ENCODE measurements around the gene PLPP1. TPM values are rescaled to one million over a fixed set of nuclear protein-coding genes. Genes with fewer than 3 reads are reported as not detected.

The PLPP1 gene
- total RNA-seq, 1 experiment from 2014 or later = 77.8 TPM

DNA sequence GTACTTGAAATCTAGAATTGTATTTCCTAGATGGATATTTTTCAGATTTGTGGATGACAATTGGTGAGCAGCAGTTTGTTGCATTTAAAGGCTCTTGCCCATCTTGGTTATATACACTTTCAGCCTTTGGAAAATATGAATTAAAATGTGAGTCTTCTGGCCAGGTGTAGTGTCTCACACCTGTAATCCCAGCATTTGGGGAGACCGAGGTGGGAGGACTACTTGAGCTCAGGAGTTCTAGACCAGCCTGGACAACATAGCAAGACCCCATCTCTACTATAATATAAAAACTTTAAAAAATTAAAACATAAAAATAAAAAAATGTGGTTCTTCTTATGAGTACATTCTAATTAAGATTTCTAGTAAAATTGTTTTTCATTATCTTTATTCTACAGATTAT, 125.0 kb downstream of the PLPP1 start:
- no peak for DNase-seq (ENCODE audit: low spot score)

DNA sequence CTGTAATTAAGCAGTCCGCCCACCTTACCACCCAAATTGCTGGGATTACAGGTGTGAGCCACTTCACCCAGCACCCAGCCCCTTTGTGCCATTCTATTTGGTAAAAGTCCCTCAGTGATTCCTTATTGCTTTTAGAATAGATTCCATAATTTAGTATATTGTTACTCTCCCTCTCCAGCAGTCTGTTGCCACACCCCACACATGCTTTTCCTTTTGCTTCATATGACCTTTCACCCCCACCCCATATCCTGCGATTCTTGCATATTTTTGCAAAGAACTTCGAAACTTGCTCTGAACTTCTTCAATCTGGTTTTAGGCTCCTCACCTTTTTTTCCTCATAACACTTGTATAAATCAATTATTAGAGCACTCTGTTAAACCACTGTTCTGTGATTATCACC, 126.8 kb downstream of the PLPP1 start:
- DNase-seq (ENCODE audit: low spot score) = no peak

DNA sequence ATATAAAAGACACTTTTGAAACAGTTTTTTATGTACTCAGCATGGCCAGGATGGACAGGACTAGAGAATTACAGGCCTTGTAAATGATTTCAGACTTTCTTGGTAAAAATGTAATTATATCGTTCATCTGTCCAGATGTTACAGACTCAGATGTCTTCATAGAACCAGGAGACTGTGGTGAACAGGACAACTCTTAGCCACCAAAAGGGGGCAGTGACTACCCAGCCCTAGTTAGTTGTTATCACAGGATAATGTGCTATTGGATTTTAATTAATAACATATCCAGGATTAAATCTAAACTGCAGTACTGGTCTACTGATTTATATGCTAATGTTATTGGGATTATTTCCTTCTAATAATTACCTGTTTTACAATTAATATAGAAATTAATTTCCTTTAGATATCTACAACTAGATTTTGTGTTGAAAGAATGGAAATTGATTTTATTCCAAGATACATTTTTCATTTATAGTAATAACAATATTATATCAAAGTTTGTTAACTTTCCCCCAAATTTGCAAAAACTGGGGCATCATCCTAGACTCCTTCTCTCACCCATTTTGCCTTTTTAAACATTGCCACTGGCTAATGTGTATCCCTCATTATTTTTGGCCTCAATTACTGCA, 127.6 kb downstream of the PLPP1 start:
- DNase-seq (ENCODE audit: low spot score) = peak; percentile 39

DNA sequence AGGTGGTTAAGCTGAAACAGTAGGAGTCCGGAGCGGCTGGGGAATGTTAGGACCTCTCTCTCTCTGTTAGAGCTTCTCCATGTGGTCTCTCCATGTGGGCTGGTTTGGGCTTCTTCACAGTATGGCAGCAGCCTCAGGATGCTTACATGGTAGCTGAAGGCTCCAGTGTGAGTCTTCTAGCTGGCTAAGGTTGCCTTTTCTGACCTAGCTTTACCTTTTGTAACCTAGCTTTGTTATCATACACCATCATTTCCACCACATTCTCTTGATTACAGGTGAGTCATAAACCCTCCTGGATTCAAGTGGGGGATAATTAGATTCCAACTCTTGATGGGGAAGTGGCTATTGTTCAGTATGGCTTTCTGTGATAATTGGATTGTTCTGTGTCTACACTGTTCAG, 128.5 kb downstream of the PLPP1 start:
- no peak for DNase-seq (ENCODE audit: low spot score)

DNA sequence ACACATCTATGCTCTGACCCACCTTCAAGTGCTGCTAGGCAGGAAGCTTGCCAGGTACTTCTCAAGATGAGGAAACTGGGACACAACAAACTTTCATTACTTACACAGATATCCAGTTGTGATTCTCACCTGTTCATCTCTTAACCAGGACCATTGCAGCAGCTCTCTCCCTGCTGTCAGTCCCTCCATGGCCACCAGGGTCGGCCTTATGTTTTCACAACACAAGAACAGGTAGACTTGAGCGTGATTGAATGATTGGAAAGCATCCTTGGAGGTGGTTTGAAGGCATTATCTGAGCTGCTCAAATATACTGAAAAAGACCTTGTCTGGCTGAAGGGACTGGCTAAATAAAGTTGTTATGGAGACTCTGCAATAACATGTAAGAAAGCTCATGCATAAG, 132.6 kb downstream of the PLPP1 start:
- DNase-seq (ENCODE audit: low spot score) = no peak

DNA sequence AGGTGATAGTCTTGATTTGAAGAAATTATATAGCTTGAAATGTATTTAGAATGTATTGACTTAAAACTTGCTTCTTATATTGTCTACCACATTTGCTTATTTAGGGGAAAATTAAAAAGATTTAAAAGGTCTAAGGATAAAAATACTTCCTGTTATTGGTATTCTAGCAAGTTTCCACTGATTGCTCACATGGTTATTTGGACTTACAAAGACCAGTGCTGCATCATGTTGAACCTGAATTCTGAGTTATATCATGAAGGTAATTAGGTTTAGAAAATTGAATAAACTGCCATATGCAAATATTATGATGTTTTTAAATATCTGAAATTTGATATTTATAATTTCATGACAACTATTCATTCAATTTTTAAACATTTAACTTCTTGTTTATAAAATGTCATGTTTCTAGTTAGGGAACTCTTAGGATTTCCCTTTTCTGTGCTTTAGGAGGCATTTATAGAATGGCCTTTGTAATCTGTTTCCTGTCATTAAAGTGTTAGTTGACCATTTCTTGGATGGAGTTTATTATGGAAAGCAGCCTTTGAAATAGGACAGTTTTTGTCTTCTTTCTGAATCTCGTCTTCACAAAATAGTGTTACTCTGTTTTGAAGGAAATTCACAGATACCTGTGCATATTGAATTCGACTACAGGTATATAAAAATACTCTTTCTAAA, 141.1 kb downstream of the PLPP1 start:
- DNase-seq (ENCODE audit: low spot score) = no peak

DNA sequence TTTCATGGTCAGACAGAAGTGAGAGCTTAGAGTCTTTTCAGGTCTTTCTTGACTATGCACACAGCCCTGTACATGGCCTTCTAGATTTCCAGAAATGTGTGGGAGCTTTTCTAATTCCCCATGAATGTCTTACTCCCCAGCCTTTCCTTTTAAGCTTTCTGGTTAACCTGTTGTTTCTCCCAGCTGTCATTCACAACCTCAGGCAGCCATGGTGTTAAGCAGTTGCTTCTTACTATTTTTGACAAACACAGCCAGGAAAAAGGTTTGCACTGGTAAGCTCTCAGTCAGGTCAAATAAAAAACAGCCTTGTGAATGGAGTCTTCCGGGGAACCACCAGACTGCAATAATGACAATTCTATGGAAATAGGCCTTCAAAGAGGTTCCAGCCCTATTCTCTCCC, 142.1 kb downstream of the PLPP1 start:
- no peak for DNase-seq (ENCODE audit: low spot score)

DNA sequence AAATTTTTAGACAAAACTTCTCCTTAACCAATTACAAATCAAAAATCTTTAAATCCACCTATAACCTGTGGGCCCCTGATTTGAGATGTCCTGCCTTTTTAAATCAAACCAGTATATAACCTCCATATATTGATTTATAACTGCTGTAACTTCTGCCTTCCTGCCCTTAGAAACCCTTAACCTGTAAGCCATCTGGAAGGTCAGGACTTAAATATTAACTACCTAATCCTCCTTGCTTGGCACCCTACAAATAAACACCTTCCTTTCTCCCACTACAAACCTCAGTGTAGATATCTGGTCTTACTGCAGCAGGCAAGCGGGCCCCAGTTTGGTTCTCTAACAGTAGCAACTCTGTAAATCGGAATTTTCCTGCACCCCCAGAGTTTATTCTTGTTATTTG, 143.1 kb downstream of the PLPP1 start:
- DNase-seq (ENCODE audit: low spot score) = no peak

DNA sequence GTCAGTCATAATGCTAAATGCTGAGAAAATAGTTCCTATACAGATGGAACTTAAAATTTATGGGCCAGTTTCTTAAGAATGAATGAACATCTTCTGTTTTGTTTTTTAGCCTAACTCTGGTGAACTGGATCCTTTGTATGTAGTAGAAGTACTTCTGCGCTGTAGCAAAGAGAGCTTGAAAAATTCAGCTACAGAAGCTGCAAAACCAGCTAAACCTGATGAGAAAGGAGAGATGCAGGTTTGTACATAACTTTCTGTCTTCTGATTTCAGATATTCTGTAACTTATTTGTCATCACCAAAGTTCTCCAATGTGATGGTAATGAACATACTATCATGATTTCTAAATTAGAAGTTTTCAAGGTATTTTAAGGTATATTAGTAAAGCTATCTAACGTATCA, 146.9 kb downstream of the PLPP1 start:
- no peak for DNase-seq (ENCODE audit: low spot score)

DNA sequence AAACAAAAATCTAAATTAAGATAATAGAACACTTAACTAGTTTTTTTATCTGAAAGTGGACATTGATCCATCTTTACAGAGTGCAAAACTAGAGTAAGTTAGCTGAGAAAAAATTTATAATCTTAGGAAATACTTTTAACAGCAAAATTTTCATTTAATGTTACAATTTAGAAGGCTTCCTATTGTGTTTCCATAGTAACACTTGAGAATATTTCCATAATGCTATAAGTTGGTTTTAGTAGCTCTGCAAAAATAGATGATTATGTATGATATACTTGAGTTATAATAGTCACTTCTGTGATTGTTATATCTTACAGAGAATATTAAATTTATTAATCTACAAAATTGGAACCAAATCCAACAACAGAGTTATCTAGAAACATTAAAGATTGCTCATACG, 148.4 kb downstream of the PLPP1 start:
- no peak for DNase-seq (ENCODE audit: low spot score)

DNA sequence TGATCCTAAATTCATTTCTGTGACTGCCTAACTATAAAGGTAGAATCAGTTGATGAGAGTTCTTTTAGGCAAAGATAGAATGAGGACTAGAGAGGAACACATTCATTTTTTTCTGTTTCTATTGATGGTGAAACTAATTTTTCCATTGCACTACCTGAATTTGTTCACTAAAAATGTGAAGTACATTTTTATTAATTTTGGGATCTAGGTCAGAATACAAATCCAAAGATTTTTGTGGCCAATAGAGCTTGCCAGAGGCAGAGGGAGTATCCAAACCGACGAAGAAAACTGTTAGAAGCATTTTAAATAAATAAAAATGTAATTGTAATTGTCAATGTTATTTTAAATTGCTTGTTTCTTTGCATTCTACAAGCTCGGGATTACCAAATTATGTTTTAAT, 148.9 kb downstream of the PLPP1 start:
- no peak for DNase-seq (ENCODE audit: low spot score)

DNA sequence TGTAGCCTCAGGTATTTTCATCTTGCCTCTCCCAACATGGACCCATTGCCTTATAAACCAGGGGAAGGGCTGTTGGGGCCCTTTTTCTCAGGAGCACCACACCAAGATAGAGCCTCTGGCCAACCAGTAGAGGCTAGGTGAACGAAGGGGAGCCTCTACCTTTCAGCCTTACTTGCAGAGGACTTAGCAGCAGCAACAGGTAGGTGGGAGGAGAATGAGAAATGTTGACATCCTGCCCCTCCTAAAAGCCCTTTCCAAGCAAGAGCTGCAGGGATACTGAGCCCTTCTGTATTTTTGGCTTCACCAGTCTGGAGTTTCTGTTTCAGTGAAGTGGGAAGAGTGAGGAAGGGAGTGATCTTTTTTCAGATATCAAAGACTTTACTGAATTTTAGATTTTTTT, 149.5 kb downstream of the PLPP1 start:
- DNase-seq (ENCODE audit: low spot score) = no peak

DNA sequence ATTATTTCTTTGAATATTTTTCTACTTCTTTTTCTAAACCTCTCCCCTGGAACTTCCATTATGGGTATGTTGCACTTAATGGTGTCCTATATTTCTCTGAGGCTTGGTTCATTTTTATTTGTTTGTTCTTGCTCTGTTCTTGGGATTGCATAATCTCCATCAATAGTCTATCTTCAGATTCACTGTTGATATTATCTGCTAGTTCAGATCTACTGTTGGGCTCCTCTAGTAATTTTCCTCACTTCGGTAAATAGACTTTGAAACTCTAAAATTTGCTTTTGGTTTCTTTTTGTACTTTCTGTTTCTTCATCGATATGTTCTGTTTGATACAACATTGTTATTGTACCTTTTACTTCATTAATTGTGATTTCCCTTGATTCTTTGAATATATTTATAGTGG, 150.7 kb downstream of the PLPP1 start:
- DNase-seq (ENCODE audit: low spot score) = no peak

DNA sequence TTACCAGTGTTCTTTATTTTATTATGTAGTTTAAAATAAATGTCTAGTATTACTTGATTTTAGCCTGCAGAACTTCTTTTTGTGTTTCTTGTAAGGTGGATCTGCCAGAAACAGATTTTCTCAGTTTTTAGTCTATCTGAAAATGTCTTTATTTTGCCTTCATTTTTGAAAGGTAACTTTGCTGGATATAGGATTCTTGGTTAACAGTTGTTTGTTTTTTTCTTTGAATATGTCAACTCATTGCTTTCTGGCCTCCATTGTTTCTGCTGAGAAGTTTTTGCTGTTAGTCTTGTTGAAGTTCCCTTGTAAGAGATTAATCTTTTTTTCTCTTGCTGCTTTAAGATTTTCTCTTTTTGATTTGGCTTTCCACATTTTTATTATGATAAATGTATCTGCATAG, 151.5 kb downstream of the PLPP1 start:
- DNase-seq (ENCODE audit: low spot score) = no peak

DNA sequence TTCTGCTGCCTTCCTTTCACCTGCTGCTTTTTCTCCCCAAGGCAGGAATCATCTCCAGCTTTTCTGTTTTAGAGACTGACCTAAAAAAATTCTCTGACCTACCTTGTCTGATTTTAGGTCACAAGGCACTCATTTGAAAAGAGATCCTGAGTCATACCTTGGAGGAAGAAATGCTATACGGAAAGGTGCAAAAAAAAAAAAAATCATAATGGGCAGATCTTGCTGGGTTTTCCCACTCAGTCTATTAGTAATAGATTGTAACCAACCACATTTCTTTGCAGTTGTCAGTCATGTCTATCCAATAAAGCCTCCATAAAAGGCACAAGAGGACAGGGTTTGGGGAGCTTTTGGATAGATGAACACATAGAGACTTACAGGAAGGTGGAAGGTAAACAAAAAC, 157.0 kb downstream of the PLPP1 start:
- no peak for DNase-seq (ENCODE audit: low spot score)

Other genes starting within 250 kb of the PLPP1 start
- 22.6 and 26.8 TPM in 2 replicates for gene DHX29, start 227.3 kb downstream of the PLPP1 start, total RNA-seq (2014; rRNA removed; shearing (Covaris generic))
- gene MTREX, start 227.0 kb downstream of the PLPP1 start, total RNA-seq (2014; rRNA removed; shearing (Covaris generic)) = 95.0 and 125 TPM in 2 replicates
- gene SLC38A9, start 177.4 kb upstream of the PLPP1 start, total RNA-seq (2014; rRNA removed; shearing (Covaris generic)) = 15.0 and 17.9 TPM in 2 replicates
- not detected in 2 replicates for gene DDX4, start 203.1 kb upstream of the PLPP1 start, total RNA-seq (2014; rRNA removed; shearing (Covaris generic))